ENCODE measurements around the gene NOP56.

Gene NOP56

GRCh38 chr20:2659547-2659946, 7.1 kb downstream of the NOP56 start:
- DNase-seq (ENCODE audit: low read depth) = no peak
- no peak overlapping the region for H3K4me3 ChIP-seq (ENCODE audit: low read depth, low read length)
- TF ChIP-seq CTCF (IDR thresholded peaks at IDR 0.05; ENCODE audit: insufficient read depth, low read depth, low read length, missing control alignments) = no peak

- no peak for TF ChIP-seq CTCF (IDR thresholded peaks at IDR 0.05; ENCODE audit: insufficient read depth, low read depth, low read length, missing control alignments)
- peak overlapping the region; percentile 81 for H3K4me3 ChIP-seq (ENCODE audit: low read depth, low read length)
Measured at GRCh38 chr20:2663364-2663886, 11.0 kb downstream of the NOP56 start.

GRCh38 chr20:2663887-2664719, 11.7 kb downstream of the NOP56 start, which contains the start of gene IDH3B:
Gene IDH3B (minus strand): TSS chr20:2664216. CDS start chr20:2664188, 28 bp downstream.
- H3K4me3 ChIP-seq (ENCODE audit: low read depth, low read length) = peak within 1 kb of the TSS; percentile 81
- peak; percentile 93 for DNase-seq (ENCODE audit: low read depth)
- no peak for TF ChIP-seq CTCF (IDR thresholded peaks at IDR 0.05; ENCODE audit: insufficient read depth, low read depth, low read length, missing control alignments)

More at GRCh38 chr20:2663364-2663886, 11.0 kb downstream of the NOP56 start:
- DNase-seq (ENCODE audit: low read depth) = no peak

- peak; percentile 13 for TF ChIP-seq CTCF (IDR thresholded peaks at IDR 0.05; ENCODE audit: insufficient read depth, low read depth, low read length, missing control alignments)
- H3K4me3 ChIP-seq (ENCODE audit: low read depth, low read length) = no peak overlapping the region
- DNase-seq (ENCODE audit: low read depth) = no peak
Measured at GRCh38 chr20:2671977-2672376, 19.5 kb downstream of the NOP56 start.

- H3K4me3 ChIP-seq (ENCODE audit: low read depth, low read length) = no peak overlapping the region
- no peak for DNase-seq (ENCODE audit: low read depth)
- TF ChIP-seq CTCF (IDR thresholded peaks at IDR 0.05; ENCODE audit: insufficient read depth, low read depth, low read length, missing control alignments) = no peak
Measured at GRCh38 chr20:2672446-2672845, 20.0 kb downstream of the NOP56 start.

GRCh38 chr20:2673453-2673852, 21.0 kb downstream of the NOP56 start:
- no peak overlapping the region for H3K4me3 ChIP-seq (ENCODE audit: low read depth, low read length)
- TF ChIP-seq CTCF (IDR thresholded peaks at IDR 0.05; ENCODE audit: insufficient read depth, low read depth, low read length, missing control alignments) = no peak

More at GRCh38 chr20:2673453-2673852, 21.0 kb downstream of the NOP56 start:
- no peak for DNase-seq (ENCODE audit: low read depth)

Measured in GM12865 (cell line).